Measurements from ENCODE around the gene CNKSR2.

Gene CNKSR2

DNA sequence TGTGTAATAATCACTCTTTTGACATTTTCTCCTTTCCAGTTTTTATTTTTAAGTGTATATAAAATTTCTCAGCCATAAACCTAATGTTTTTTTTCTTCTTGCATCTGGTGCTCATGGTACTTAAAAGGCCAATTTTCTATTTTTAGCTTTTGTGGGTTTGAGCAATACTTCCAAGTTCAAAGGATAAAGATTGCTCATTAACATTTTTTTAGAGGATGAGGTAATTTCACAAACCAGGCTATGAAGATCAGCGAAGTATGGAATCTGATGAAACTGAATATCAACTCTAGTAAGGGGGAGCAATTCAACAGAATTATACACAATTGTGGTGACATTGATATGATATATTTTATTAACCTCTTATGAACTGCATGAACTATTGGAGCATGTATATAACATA lies 309.7 kb downstream of the CNKSR2 start:
- no peak for DNase-seq

- DNase-seq: no peak
These were observed 317.3 kb downstream of the CNKSR2 start for GRCh38 chrX:21691512-21692018.

DNA sequence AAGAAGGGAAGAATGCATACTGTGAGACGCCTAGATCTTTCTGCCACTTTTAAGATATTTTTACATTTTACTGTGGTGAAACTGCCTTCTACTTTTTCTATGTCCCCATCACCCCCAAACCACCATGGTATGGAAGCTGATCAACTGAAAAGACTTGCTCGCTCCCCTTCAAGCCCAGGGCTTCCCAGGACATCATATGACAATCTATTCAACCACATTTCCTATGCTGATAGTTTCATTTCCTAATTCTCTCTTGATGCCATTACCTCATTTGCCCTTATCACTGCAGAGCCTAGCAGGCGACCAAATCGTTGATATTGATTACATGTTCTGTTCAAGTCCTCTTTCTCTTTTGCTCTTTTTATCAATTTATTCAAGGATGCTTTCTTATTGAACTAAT lies 324.1 kb downstream of the CNKSR2 start:
- no peak for DNase-seq

- no peak for DNase-seq
These were observed 324.9 kb downstream of the CNKSR2 start for GRCh38 chrX:21699136-21699535.

DNA sequence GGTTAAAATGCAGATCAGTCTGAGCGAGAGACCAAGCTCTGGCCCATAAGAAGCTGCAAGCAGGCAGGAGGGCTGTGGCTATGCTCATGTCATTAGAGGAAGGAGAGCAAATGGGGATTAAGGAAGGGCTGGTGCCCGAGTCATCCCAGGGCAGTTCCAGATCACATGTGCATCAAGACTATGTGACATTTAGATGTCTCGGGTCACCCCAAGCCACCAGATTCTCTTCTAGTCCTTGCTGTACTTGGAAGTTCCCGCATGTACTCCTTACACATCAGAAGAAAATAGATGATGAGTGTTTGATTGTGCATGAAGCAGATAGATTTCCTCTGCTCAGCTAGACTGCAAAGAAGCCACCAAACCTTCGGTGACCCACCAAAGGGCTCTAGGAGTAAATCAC lies 326.1 kb downstream of the CNKSR2 start:
- DNase-seq: no peak

DNA sequence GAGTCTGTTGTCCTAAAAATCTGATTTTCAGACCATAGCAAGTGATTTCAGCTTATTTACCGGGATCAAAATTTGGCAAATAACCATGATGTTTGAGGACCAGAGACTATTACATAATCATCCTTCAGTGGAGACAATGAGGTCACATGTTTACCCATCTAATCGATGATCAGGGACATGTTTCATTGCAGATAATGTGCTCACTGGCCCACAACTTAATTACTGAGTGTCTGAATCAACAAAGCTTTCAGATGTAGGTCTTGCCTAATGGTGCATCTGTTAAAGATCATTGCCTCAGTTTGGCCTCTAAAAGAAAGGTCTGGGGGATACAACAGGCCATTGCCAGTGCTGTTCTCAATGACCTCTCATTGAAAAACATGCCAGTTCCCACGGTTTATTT lies 326.7 kb downstream of the CNKSR2 start:
- DNase-seq: no peak

- no peak for DNase-seq
These were observed 328.5 kb downstream of the CNKSR2 start for GRCh38 chrX:21702725-21703124.
